ENCODE results near the gene MFAP3.

The MFAP3 gene

DNA sequence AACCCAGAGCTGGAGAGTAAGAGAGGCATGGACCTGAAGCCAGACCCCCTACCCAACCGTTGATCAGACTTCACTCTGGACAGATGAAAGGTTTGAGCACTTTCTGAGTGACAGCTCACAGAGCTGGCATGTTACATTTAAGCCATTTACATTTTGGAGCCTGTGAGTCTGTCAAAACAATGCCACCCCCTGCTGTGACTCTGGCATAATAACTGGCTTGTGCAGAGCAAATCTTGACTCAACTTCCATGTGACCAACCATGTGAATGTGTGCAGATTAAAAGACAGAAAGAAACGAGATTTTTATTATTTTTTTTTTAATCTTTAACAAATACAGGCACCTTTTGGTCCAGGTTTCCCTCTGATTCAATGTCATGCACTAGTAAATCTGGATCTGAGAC lies 48.5 kb downstream of the MFAP3 start:
- ChIA-PET CTCF (interaction anchor here (1.8 kb wide), 1 partner anchor 15 kb away, joined by 4 read pairs; no protein-coding TSS in a partner anchor), POLR2A (no interaction called here)
- Histone ChIP-seq H3K9me3 (ENCODE audit: control extremely low read depth in 1 of 5, control insufficient read depth in 4 of 5, insufficient read depth in 2 of 5, low read depth in 1 of 5, low read length in 4 of 5) (no peaks in the 10 kb centered on the region), H3K27me3 (replicated peaks in 2 of 5; ENCODE audit: control insufficient read depth in 4 of 5, insufficient read depth in 5 of 5, low read length in 4 of 5) (peaks cover 0 to 2% (median 0%) of the 10 kb centered on the region in 5 experiments), H3K36me3 (ENCODE audit: control insufficient read depth in 4 of 4, insufficient read depth in 4 of 4, low read length in 3 of 4) (no peaks in the 10 kb centered on the region), H3K4me3 (ENCODE audit: control insufficient read depth in 1 of 7, extremely low read depth in 1 of 7, insufficient read depth in 4 of 7, low read depth in 2 of 7, low read length in 6 of 7) (no peak overlapping the region), H3K4me1 (ENCODE audit: control extremely low read depth in 1 of 4, control insufficient read depth in 4 of 4, insufficient read depth in 4 of 4, low read length in 3 of 4) (no peaks in the 10 kb centered on the region), H3K27ac (ENCODE audit: insufficient read depth in 1 of 2, low read depth in 1 of 2, low read length in 2 of 2, poor library complexity in 1 of 2, severe bottlenecking in 2 of 2) (no peak overlapping the region)
- 100% methylated on average over 1 of the region's 2 CpGs for WGBS (ENCODE audit: insufficient coverage)
- no peak for DNase-seq

DNA sequence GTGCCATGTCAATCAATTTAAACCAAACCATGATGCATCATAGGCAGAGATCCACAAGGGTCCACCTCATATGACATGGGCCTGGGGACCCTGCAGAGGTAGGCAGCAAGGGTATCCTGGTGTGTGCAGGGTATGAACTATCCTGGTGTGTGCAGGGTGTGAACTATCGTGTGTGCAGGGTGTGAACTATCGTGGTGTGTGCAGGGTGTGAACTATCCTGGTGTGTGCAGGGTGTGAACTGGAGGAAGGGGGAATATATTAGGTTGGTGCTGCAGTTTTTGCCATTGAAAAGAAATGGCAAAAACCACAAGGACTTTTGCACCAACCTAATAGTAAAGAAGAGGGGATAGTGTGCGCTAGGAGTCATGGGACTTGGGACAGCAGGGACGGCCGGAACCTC lies 50.0 kb downstream of the MFAP3 start:
- Histone ChIP-seq H3K4me1 (ENCODE audit: control extremely low read depth in 1 of 4, control insufficient read depth in 4 of 4, insufficient read depth in 4 of 4, low read length in 3 of 4) (no peaks in the 10 kb centered on the region), H3K27me3 (replicated peaks in 2 of 5; ENCODE audit: control insufficient read depth in 4 of 5, insufficient read depth in 5 of 5, low read length in 4 of 5) (peaks cover 0 to 11% (median 2%) of the 10 kb centered on the region in 5 experiments), H3K36me3 (ENCODE audit: control insufficient read depth in 4 of 4, insufficient read depth in 4 of 4, low read length in 3 of 4) (no peaks in the 10 kb centered on the region), H3K9me3 (ENCODE audit: control extremely low read depth in 1 of 5, control insufficient read depth in 4 of 5, insufficient read depth in 2 of 5, low read depth in 1 of 5, low read length in 4 of 5) (no peaks in the 10 kb centered on the region), H3K27ac (ENCODE audit: insufficient read depth in 1 of 2, low read depth in 1 of 2, low read length in 2 of 2, poor library complexity in 1 of 2, severe bottlenecking in 2 of 2) (no peak overlapping the region), H3K4me3 (ENCODE audit: control insufficient read depth in 1 of 7, extremely low read depth in 1 of 7, insufficient read depth in 4 of 7, low read depth in 2 of 7, low read length in 6 of 7) (no peak overlapping the region)
- DNase-seq, result no peak
- ChIA-PET CTCF (interaction anchor here (1.7 kb wide), 1 partner anchor 16 kb away, joined by 5 read pairs; no protein-coding TSS in a partner anchor), POLR2A (no interaction called here)
- WGBS (ENCODE audit: insufficient coverage), result 100% methylated on average over 4 of the region's 5 CpGs

DNA sequence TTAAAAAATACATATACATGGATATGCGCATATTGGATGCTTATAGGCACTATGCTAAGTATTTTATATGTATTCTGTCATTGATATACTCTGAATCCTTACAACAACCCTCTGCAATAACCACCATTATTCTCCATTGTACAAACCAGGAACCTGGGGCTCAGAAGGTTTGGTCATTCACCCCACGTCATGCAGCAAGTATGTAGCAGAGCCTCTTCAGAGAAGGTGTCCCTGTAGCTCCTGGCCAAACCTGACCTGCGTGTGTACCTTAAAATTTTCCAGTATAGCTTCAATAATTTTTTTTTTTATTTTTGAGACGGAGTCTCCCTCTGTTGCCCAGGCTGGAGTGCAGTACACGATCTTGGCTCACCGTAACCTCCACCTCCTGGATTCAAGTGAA lies 51.9 kb downstream of the MFAP3 start:
- no peak overlapping the region for H3K4me3 ChIP-seq (ENCODE audit: control insufficient read depth in 1 of 7, extremely low read depth in 1 of 7, insufficient read depth in 4 of 7, low read depth in 2 of 7, low read length in 6 of 7)
- no peak for DNase-seq
- 98% methylated on average over 5 of the region's 6 CpGs for WGBS (ENCODE audit: insufficient coverage)
- CTCF ChIA-PET, result interaction anchor here (0.6 kb wide), 1 partner anchor 14 kb away, joined by 3 read pairs; no protein-coding TSS in a partner anchor
- no peaks in the 10 kb centered on the region for H3K36me3 ChIP-seq (ENCODE audit: control insufficient read depth in 4 of 4, insufficient read depth in 4 of 4, low read length in 3 of 4)
- no peaks in the 10 kb centered on the region for H3K9me3 ChIP-seq (ENCODE audit: control extremely low read depth in 1 of 5, control insufficient read depth in 4 of 5, insufficient read depth in 2 of 5, low read depth in 1 of 5, low read length in 4 of 5)
- no peaks in the 10 kb centered on the region for H3K4me1 ChIP-seq (ENCODE audit: control extremely low read depth in 1 of 4, control insufficient read depth in 4 of 4, insufficient read depth in 4 of 4, low read length in 3 of 4)
- POLR2A ChIA-PET, result no interaction called here
- H3K27me3 ChIP-seq (replicated peaks in 2 of 5; ENCODE audit: control insufficient read depth in 4 of 5, insufficient read depth in 5 of 5, low read length in 4 of 5), result peaks cover 0 to 11% (median 3%) of the 10 kb centered on the region in 5 experiments
- H3K27ac ChIP-seq (ENCODE audit: insufficient read depth in 1 of 2, low read depth in 1 of 2, low read length in 2 of 2, poor library complexity in 1 of 2, severe bottlenecking in 2 of 2), result no peak overlapping the region

DNA sequence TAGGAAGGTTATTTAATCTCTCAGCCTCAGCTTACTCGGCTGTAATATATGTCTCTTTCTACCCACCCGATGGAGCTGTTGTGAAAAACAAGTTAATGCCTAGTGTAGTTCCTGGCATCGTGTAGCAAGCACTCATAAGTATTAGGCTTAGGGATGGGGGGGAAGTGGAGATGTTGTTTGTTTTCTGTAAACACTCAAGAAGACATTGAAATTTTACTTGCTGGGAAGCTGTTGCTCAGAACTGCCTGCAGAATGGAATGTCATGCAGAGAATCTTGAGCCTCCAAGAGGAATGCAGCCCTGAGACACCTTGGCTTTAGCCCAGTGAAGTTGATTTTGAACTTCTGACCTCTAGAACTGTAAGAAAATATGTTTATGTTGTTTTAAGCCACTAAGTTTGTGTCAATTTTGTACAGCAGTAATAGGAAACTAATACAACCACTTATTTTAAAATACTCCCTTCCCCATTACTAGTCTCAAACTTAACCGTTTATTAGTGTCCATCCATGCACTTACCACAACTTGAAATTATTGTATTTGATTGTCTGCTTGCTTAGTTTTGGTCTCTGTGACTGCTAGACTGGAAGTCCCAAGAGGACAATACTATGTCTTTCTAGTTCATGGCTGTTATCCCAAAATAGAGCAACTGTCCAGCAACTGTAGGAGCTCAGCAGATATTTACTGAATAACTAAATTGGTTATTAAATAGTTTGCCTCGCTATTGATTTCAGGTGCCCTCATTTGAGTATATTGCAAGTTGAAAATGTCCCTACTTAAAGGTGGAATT lies 53.8 kb downstream of the MFAP3 start:
- ChIA-PET CTCF (interaction anchor here (1.0 to 1.2 kb wide), 2 partner anchors 16 to 20 kb away, joined by 3 read pairs; no protein-coding TSS in a partner anchor), POLR2A (no interaction called here)
- Histone ChIP-seq H3K9me3 (ENCODE audit: control extremely low read depth in 1 of 5, control insufficient read depth in 4 of 5, insufficient read depth in 2 of 5, low read depth in 1 of 5, low read length in 4 of 5) (no peaks in the 10 kb centered on the region), H3K27ac (ENCODE audit: insufficient read depth in 1 of 2, low read depth in 1 of 2, low read length in 2 of 2, poor library complexity in 1 of 2, severe bottlenecking in 2 of 2) (no peak overlapping the region), H3K27me3 (replicated peaks in 2 of 5; ENCODE audit: control insufficient read depth in 4 of 5, insufficient read depth in 5 of 5, low read length in 4 of 5) (peaks cover 0 to 11% (median 5%) of the 10 kb centered on the region in 5 experiments), H3K4me3 (ENCODE audit: control insufficient read depth in 1 of 7, extremely low read depth in 1 of 7, insufficient read depth in 4 of 7, low read depth in 2 of 7, low read length in 6 of 7) (no peak overlapping the region), H3K36me3 (ENCODE audit: control insufficient read depth in 4 of 4, insufficient read depth in 4 of 4, low read length in 3 of 4) (no peaks in the 10 kb centered on the region), H3K4me1 (ENCODE audit: control extremely low read depth in 1 of 4, control insufficient read depth in 4 of 4, insufficient read depth in 4 of 4, low read length in 3 of 4) (no peaks in the 10 kb centered on the region)
- 100% methylated on average over 2 of the region's 5 CpGs for WGBS (ENCODE audit: insufficient coverage)
- DNase-seq, result no peak

DNA sequence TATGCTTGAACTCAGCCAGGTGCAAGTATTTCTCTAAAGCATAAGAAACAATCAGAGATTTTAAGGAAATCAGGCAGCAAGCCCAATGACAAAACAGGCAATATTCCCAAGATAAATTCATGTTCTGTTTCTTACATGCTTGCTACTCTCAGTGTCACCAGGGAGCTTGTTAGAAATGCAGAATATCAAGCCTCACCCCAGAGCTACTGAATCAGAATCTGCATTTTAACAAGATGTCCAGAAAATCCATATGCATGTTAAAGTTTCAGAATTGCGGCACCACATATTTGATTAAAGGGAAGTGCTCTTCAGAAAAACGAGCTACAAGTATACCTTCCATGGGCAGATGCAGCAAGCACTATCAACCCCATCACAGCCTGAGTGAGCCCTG lies 54.4 kb downstream of the MFAP3 start:
- 100% methylated on average over 2 of the region's 2 CpGs for WGBS (ENCODE audit: insufficient coverage)
- H3K4me1 ChIP-seq (ENCODE audit: control extremely low read depth in 1 of 4, control insufficient read depth in 4 of 4, insufficient read depth in 4 of 4, low read length in 3 of 4), result no peaks in the 10 kb centered on the region
- H3K27ac ChIP-seq (ENCODE audit: insufficient read depth in 1 of 2, low read depth in 1 of 2, low read length in 2 of 2, poor library complexity in 1 of 2, severe bottlenecking in 2 of 2), result no peak overlapping the region
- DNase-seq, result no peak
- H3K4me3 ChIP-seq (ENCODE audit: control insufficient read depth in 1 of 7, extremely low read depth in 1 of 7, insufficient read depth in 4 of 7, low read depth in 2 of 7, low read length in 6 of 7), result no peak overlapping the region
- H3K27me3 ChIP-seq (replicated peaks in 2 of 5; ENCODE audit: control insufficient read depth in 4 of 5, insufficient read depth in 5 of 5, low read length in 4 of 5), result peaks cover 0 to 11% (median 5%) of the 10 kb centered on the region in 5 experiments
- POLR2A ChIA-PET, result no interaction called here
- H3K36me3 ChIP-seq (ENCODE audit: control insufficient read depth in 4 of 4, insufficient read depth in 4 of 4, low read length in 3 of 4), result no peaks in the 10 kb centered on the region
- CTCF ChIA-PET, result interaction anchor here (1.0 kb wide), 1 partner anchor 21 kb away, joined by 3 read pairs; no protein-coding TSS in a partner anchor
- no peaks in the 10 kb centered on the region for H3K9me3 ChIP-seq (ENCODE audit: control extremely low read depth in 1 of 5, control insufficient read depth in 4 of 5, insufficient read depth in 2 of 5, low read depth in 1 of 5, low read length in 4 of 5)

DNA sequence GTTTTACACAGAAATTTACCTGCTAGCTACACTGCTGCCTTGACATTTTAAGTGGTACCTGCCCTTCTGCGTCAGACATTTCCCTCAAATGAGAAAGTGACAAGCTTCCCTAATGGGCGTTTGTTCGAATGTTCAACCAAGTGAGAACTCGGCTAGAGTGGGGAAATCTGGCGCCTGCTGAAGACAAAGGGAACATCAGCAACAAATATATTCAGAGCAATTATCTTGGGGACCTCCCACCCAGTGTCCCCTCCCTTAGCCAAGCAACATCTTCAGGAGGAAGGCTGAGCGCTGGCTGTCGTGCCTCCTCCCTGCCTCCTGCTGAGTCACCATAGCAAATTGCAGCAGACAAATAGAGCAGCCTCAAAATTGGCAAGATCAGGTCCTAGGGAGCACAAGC lies 57.1 kb downstream of the MFAP3 start:
- Histone ChIP-seq H3K9me3 (ENCODE audit: control extremely low read depth in 1 of 5, control insufficient read depth in 4 of 5, insufficient read depth in 2 of 5, low read depth in 1 of 5, low read length in 4 of 5) (no peaks in the 10 kb centered on the region), H3K27me3 (replicated peaks in 2 of 5; ENCODE audit: control insufficient read depth in 4 of 5, insufficient read depth in 5 of 5, low read length in 4 of 5) (peaks cover 0 to 14% (median 3%) of the 10 kb centered on the region in 5 experiments), H3K4me3 (ENCODE audit: control insufficient read depth in 1 of 7, extremely low read depth in 1 of 7, insufficient read depth in 4 of 7, low read depth in 2 of 7, low read length in 6 of 7) (no peak overlapping the region), H3K4me1 (ENCODE audit: control extremely low read depth in 1 of 4, control insufficient read depth in 4 of 4, insufficient read depth in 4 of 4, low read length in 3 of 4) (no peaks in the 10 kb centered on the region), H3K27ac (ENCODE audit: insufficient read depth in 1 of 2, low read depth in 1 of 2, low read length in 2 of 2, poor library complexity in 1 of 2, severe bottlenecking in 2 of 2) (no peak overlapping the region), H3K36me3 (ENCODE audit: control insufficient read depth in 4 of 4, insufficient read depth in 4 of 4, low read length in 3 of 4) (no peaks in the 10 kb centered on the region)
- CTCF ChIA-PET, result no interaction called here
- WGBS (ENCODE audit: insufficient coverage), result 77% methylated on average over 7 of the region's 7 CpGs
- DNase-seq, result no peak
- POLR2A ChIA-PET, result no interaction called here

DNA sequence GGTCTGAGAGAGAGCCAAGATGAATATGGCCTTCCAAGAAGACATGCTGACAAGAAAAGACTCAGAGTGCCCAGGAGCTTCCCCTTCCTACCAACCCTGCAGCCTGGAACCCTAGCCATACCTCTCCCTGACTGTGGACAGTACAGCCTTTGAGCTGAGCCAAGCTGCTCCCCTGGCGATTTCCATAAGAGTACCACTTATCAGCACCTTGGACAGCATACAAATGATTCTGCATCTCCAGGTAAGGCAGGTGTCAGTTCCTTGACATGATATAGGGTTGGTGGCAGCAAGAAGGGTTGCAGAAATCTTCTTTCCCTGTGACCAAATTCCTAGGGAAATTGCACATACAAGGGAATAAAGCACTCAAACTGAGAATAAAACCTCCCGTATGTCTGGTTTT lies 58.3 kb downstream of the MFAP3 start:
- no CpG with 5 or more reads among the region's 2 CpGs for WGBS (ENCODE audit: insufficient coverage)
- CTCF ChIA-PET, result no interaction called here
- H3K9me3 ChIP-seq (ENCODE audit: control extremely low read depth in 1 of 5, control insufficient read depth in 4 of 5, insufficient read depth in 2 of 5, low read depth in 1 of 5, low read length in 4 of 5), result no peaks in the 10 kb centered on the region

More for the DNA sequence above, 58.3 kb downstream of the MFAP3 start:
- H3K36me3 ChIP-seq (ENCODE audit: control insufficient read depth in 4 of 4, insufficient read depth in 4 of 4, low read length in 3 of 4), result no peaks in the 10 kb centered on the region
- no peaks in the 10 kb centered on the region for H3K4me1 ChIP-seq (ENCODE audit: control extremely low read depth in 1 of 4, control insufficient read depth in 4 of 4, insufficient read depth in 4 of 4, low read length in 3 of 4)
- peak in 1 of 3 donors; percentile 7 for DNase-seq
- POLR2A ChIA-PET, result no interaction called here
- H3K4me3 ChIP-seq (ENCODE audit: control insufficient read depth in 1 of 7, extremely low read depth in 1 of 7, insufficient read depth in 4 of 7, low read depth in 2 of 7, low read length in 6 of 7), result no peak overlapping the region
- peaks cover 0 to 12% (median 3%) of the 10 kb centered on the region in 5 experiments for H3K27me3 ChIP-seq (replicated peaks in 2 of 5; ENCODE audit: control insufficient read depth in 4 of 5, insufficient read depth in 5 of 5, low read length in 4 of 5)
- no peak overlapping the region for H3K27ac ChIP-seq (ENCODE audit: insufficient read depth in 1 of 2, low read depth in 1 of 2, low read length in 2 of 2, poor library complexity in 1 of 2, severe bottlenecking in 2 of 2)

Data from common myeloid progenitor, CD34-positive (primary cell).